HepG2 (cell line): Measurements from ENCODE around the gene TYMP. TPM values are rescaled to one million over a fixed set of nuclear protein-coding genes. Genes with fewer than 3 reads are reported as not detected.

Experiments
- ADNP ChIP-seq: sonication (generic); formaldehyde crosslinking; IDR thresholded peaks from 2 replicates; pipeline ENCODE4 v1.4.0; 2020; ENCODE audit warnings: missing genetic modification reagents
- MEIS2 ChIP-seq: sonication (generic); formaldehyde crosslinking; IDR thresholded peaks from 2 replicates; pipeline ENCODE4 v1.9.0; 2021; ENCODE audit warnings: mild to moderate bottlenecking, missing genetic modification reagents
- MLLT10 ChIP-seq: sonication (generic); formaldehyde crosslinking; IDR thresholded peaks from 2 replicates; pipeline ENCODE4 v1.4.0; 2020; ENCODE audit warnings: missing genetic modification reagents
- MTA1 ChIP-seq: sonication (generic); formaldehyde crosslinking; IDR thresholded peaks from 2 replicates; pipeline ENCODE4 v1.4.0; 2020; ENCODE audit warnings: missing genetic modification reagents, mild to moderate bottlenecking, borderline replicate concordance
- MZF1 ChIP-seq: sonication (generic); formaldehyde crosslinking; IDR thresholded peaks from 2 replicates; pipeline ENCODE4 v1.8.1; 2023; ENCODE audit warnings: mild to moderate bottlenecking, missing genetic modification reagents, borderline replicate concordance
- POLR2AphosphoS2 ChIP-seq: IDR thresholded peaks from 2 replicates; pipeline ENCODE4 v1.6.1; 2011; ENCODE audit warnings: low read depth, low read length, improper control_type of control experiment
- RXRA ChIP-seq: sonication (generic); formaldehyde crosslinking; IDR thresholded peaks from 2 replicates; pipeline ENCODE4 v1.5.1; 2020; ENCODE audit warnings: missing genetic modification reagents
- STAG1 ChIP-seq: sonication (generic); formaldehyde crosslinking; IDR thresholded peaks from 2 replicates; pipeline ENCODE4 v1.4.0; 2020; ENCODE audit warnings: missing genetic modification reagents
- ZNF383 ChIP-seq: sonication (generic); formaldehyde crosslinking; IDR thresholded peaks from 2 replicates; pipeline ENCODE4 v1.4.0; 2020; ENCODE audit warnings: missing genetic modification reagents, mild to moderate bottlenecking, borderline replicate concordance
- ZNF547 ChIP-seq: sonication (generic); formaldehyde crosslinking; IDR thresholded peaks from 2 replicates; pipeline ENCODE4 v1.5.1; 2020; ENCODE audit warnings: mild to moderate bottlenecking, missing genetic modification reagents
- ZSCAN22 ChIP-seq: sonication (generic); formaldehyde crosslinking; IDR thresholded peaks from 2 replicates; pipeline ENCODE4 v1.4.0; 2020; ENCODE audit warnings: mild to moderate bottlenecking, missing genetic modification reagents
- polyA plus RNA-seq, 8 experiments: library from polyadenylated mRNA; depleted of rRNA in 3 of 8; stranded (reverse) in 7 of 8; unstranded in 1 of 8; fragments of >200 nt; fragmentation: Illumina TruSeq in 4 of 8; extraction: Trizol in 4 of 8; gene quantifications; 2 replicates each; pipeline versions ENCODE4 v1.2.1 to v1.2.3, GENCODE V29; 2011 to 2016; ENCODE audit warnings: low read depth in 4 of 8, missing spikeins in 1 of 8, mixed read lengths in 1 of 8; ENCODE audit not compliant: insufficient read depth in 1 of 8
- total RNA-seq, 5 experiments: library from RNA; depleted of rRNA; stranded (reverse); fragments of >200 nt; fragmentation: Illumina TruSeq; extraction: Trizol; gene quantifications; 2 replicates each; pipeline ENCODE4 v1.2.3, GENCODE V29; 2016; ENCODE audit warnings: low read depth in 1 of 5
- TF ChIP-seq, protein P1 (sequence below): sonication (generic); formaldehyde crosslinking; IDR thresholded peaks from 2 replicates; pipeline ENCODE4 v1.8.1; 2023; ENCODE audit warnings: mild to moderate bottlenecking, inconsistent platforms, moderate library complexity, missing genetic modification reagents, borderline replicate concordance
- TF ChIP-seq, protein P2 (sequence below): sonication (generic); formaldehyde crosslinking; IDR thresholded peaks from 2 replicates; pipeline ENCODE4 v1.4.0; 2020; ENCODE audit warnings: missing genetic modification reagents, borderline replicate concordance
- TF ChIP-seq, protein P3 (sequence below): conservative IDR thresholded peaks from 2 replicates; pipeline ENCODE4 v1.6.1; 2018; ENCODE audit warnings: missing genetic modification reagents
- TF ChIP-seq, protein P4 (sequence below): sonication (generic); formaldehyde crosslinking; IDR thresholded peaks from 2 replicates; pipeline ENCODE4 v1.5.0; 2020; ENCODE audit warnings: mild to moderate bottlenecking, missing genetic modification reagents
- TF ChIP-seq, protein P5 (sequence below): sonication (generic); formaldehyde crosslinking; IDR thresholded peaks from 2 replicates; pipeline ENCODE4 v1.8.0; 2022; ENCODE audit warnings: mild to moderate bottlenecking, missing genetic modification reagents

The TYMP gene
- total and polyA plus RNA-seq, 2 of the 13 experiments (the other 11 are each of a cell fraction or from before 2014, with no cell fraction given) = 3.9 to 4.3 TPM

DNA sequence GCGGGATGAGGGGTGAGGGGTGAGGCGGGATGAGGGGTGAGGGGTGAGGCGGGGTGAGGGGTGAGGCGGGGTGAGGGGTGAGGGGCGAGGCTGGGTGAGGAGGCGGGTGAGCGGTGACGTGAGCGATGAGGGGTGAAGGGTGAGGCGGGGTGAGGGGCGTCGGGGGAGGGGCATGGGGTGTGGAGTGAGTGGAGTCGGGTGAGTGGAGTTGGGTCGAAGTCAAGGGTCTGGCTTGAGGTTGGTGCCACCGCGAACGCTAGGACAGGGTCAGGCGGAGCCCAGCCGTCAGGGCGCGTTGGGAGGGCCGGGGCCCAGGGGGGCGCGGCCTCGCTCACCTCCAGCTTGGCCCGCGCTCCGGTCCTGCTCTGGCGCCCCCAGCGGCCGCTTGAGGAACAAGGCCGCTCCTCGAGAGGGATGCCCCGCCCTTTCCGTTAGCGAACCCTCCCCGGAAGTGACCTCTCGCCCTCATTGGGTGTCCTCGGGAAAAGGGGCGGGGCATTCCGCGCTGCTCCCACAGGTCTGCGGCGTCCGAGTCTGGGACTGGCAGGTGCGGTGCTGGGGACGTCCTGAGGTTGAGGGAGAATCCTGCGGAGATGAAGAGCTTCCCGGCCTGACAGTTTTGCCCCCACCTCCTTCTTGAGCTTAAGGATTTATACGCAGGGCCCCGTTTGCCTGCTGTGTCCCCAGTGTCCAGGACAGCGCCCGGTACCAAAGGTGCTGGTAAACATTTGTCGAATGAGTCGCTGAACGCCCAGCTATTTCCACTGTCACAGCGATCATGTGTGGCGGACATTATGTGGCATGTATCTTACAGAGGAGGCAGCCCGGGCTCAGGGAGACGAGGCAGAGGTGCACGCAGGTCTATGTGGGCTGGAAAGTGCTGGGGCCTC lies 33.0 kb upstream of the TYMP start, which contains the start of gene SYCE3 (continued):
- TF ChIP-seq, protein P1, sequence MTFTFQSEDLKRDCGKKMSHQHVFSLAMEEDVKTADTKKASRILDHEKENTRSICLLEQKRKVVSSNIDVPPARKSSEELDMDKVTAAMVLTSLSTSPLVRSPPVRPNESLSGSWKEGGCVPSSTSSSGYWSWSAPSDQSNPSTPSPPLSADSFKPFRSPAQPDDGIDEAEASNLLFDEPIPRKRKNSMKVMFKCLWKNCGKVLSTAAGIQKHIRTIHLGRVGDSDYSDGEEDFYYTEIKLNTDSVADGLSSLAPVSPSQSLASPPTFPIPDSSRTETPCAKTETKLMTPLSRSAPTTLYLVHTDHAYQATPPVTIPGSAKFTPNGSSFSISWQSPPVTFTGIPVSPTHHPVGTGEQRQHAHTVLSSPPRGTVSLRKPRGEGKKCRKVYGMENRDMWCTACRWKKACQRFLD (CRISPR knock-in tag) = 0 out of 2 replicates have a peak, but pooled peaks have one; percentile 43
- TF ChIP-seq, protein P2, sequence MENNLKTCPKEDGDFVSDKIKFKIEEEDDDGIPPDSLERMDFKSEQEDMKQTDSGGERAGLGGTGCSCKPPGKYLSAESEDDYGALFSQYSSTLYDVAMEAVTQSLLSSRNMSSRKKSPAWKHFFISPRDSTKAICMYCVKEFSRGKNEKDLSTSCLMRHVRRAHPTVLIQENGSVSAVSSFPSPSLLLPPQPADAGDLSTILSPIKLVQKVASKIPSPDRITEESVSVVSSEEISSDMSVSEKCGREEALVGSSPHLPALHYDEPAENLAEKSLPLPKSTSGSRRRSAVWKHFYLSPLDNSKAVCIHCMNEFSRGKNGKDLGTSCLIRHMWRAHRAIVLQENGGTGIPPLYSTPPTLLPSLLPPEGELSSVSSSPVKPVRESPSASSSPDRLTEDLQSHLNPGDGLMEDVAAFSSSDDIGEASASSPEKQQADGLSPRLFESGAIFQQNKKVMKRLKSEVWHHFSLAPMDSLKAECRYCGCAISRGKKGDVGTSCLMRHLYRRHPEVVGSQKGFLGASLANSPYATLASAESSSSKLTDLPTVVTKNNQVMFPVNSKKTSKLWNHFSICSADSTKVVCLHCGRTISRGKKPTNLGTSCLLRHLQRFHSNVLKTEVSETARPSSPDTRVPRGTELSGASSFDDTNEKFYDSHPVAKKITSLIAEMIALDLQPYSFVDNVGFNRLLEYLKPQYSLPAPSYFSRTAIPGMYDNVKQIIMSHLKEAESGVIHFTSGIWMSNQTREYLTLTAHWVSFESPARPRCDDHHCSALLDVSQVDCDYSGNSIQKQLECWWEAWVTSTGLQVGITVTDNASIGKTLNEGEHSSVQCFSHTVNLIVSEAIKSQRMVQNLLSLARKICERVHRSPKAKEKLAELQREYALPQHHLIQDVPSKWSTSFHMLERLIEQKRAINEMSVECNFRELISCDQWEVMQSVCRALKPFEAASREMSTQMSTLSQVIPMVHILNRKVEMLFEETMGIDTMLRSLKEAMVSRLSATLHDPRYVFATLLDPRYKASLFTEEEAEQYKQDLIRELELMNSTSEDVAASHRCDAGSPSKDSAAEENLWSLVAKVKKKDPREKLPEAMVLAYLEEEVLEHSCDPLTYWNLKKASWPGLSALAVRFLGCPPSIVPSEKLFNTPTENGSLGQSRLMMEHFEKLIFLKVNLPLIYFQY (CRISPR knock-in tag) = no peak
- TF ChIP-seq, protein P3, sequence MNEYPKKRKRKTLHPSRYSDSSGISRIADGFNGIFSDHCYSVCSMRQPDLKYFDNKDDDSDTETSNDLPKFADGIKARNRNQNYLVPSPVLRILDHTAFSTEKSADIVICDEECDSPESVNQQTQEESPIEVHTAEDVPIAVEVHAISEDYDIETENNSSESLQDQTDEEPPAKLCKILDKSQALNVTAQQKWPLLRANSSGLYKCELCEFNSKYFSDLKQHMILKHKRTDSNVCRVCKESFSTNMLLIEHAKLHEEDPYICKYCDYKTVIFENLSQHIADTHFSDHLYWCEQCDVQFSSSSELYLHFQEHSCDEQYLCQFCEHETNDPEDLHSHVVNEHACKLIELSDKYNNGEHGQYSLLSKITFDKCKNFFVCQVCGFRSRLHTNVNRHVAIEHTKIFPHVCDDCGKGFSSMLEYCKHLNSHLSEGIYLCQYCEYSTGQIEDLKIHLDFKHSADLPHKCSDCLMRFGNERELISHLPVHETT (CRISPR knock-in tag) = 0 out of 2 replicates have a peak, but pooled peaks have one; percentile 38
- TF ChIP-seq, protein P4, sequence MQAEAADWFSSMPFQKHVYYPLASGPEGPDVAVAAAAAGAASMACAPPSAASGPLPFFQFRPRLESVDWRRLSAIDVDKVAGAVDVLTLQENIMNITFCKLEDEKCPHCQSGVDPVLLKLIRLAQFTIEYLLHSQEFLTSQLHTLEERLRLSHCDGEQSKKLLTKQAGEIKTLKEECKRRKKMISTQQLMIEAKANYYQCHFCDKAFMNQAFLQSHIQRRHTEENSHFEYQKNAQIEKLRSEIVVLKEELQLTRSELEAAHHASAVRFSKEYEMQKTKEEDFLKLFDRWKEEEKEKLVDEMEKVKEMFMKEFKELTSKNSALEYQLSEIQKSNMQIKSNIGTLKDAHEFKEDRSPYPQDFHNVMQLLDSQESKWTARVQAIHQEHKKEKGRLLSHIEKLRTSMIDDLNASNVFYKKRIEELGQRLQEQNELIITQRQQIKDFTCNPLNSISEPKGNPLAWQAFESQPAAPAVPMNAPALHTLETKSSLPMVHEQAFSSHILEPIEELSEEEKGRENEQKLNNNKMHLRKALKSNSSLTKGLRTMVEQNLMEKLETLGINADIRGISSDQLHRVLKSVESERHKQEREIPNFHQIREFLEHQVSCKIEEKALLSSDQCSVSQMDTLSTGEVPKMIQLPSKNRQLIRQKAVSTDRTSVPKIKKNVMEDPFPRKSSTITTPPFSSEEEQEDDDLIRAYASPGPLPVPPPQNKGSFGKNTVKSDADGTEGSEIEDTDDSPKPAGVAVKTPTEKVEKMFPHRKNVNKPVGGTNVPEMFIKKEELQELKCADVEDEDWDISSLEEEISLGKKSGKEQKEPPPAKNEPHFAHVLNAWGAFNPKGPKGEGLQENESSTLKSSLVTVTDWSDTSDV (CRISPR knock-in tag) = no peak
- no peak for TF ChIP-seq MZF1 (CRISPR knock-in tag)
- 0 out of 2 replicates have a peak, but pooled peaks have one; percentile 55 for TF ChIP-seq ZNF547 (CRISPR knock-in tag)
- no peak for TF ChIP-seq ZNF383
- no peak for TF ChIP-seq POLR2AphosphoS2
- TF ChIP-seq ADNP (CRISPR knock-in tag) = no peak
- peak; percentile 66 for TF ChIP-seq RXRA (CRISPR knock-in tag)
- TF ChIP-seq ZSCAN22 (CRISPR knock-in tag) = no peak
- TF ChIP-seq MLLT10 (CRISPR knock-in tag) = no peak
- peak; percentile 78; the same call in 1 of the 2 replicates for TF ChIP-seq MTA1
- TF ChIP-seq MEIS2 = no peak
- TF ChIP-seq STAG1 (CRISPR knock-in tag) = peak; percentile 70
- TF ChIP-seq, protein P5, sequence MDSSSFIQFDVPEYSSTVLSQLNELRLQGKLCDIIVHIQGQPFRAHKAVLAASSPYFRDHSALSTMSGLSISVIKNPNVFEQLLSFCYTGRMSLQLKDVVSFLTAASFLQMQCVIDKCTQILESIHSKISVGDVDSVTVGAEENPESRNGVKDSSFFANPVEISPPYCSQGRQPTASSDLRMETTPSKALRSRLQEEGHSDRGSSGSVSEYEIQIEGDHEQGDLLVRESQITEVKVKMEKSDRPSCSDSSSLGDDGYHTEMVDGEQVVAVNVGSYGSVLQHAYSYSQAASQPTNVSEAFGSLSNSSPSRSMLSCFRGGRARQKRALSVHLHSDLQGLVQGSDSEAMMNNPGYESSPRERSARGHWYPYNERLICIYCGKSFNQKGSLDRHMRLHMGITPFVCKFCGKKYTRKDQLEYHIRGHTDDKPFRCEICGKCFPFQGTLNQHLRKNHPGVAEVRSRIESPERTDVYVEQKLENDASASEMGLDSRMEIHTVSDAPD (CRISPR knock-in tag) = no peak
